GM12891 (cell line): ENCODE results near the gene EVI5L.

Source experiments
- POLR2A ChIP-seq: IDR thresholded peaks from 2 replicates; pipeline ENCODE4 v1.6.1; 2011; ENCODE audit warnings: low read depth, low read length, control low read depth
- TAF1 ChIP-seq: IDR thresholded peaks from 2 replicates; pipeline ENCODE4 v1.6.1; 2011; ENCODE audit warnings: low read depth, low read length, control low read depth

GRCh38 chr19:7832781-7833180 is 2.8 kb downstream of the EVI5L start:
- TF ChIP-seq POLR2A (no peak), TAF1 (no peak)
